OCI-LY3 (cell line): Measurements from ENCODE around the gene SAMD4B.

Experiments used
- H2AFZ ChIP-seq: fragments of 200-600, 300-600 bp; shearing (Covaris generic); 2 replicates; pipeline ENCODE4 v1.6.0; 2014; ENCODE audit warnings: antibody characterized with exemption, low read depth, low read length
- H3K27ac ChIP-seq: fragments of 200-600, 300-600 bp; sonication (generic); 2 replicates; pipeline ENCODE4 v1.5.1; 2014; ENCODE audit warnings: mild to moderate bottlenecking, low read length, moderate library complexity, mixed read lengths
- H3K27me3 ChIP-seq: fragments of 200-600, 300-600 bp; sonication (generic); 2 replicates; pipeline ENCODE4 v1.6.1; 2014; ENCODE audit warnings: low read depth, low read length, mixed read lengths
- H3K36me3 ChIP-seq: fragments of 200-600, 300-600 bp; sonication (generic); replicated peaks from 2 replicates; pipeline ENCODE3; 2014; ENCODE audit warnings: low read depth, low read length, mixed read lengths
- H3K4me1 ChIP-seq: fragments of 300-600, 200-600 bp; sonication (generic); 2 replicates; pipeline ENCODE4 v1.6.1; 2014; ENCODE audit warnings: low read length, mixed read lengths
- H3K4me2 ChIP-seq: fragments of 200-600, 300-600 bp; sonication (generic); 2 replicates; pipeline ENCODE4 v1.6.1; 2014; ENCODE audit warnings: low read length, mixed read lengths
- H3K4me3 ChIP-seq: fragments of 300-600, 200-600 bp; sonication (generic); 2 replicates; pipeline ENCODE4 v1.5.1; 2014; ENCODE audit warnings: antibody characterized with exemption, mild to moderate bottlenecking, low read length, moderate library complexity
- H3K79me2 ChIP-seq: fragments of 300-600, 200-600 bp; shearing (Covaris generic); 2 replicates; pipeline ENCODE4 v1.6.1; 2014; ENCODE audit warnings: mild to moderate bottlenecking, low read length, mixed read lengths
- H3K9ac ChIP-seq: fragments of 300-600, 200-600 bp; shearing (Covaris generic); 2 replicates; pipeline ENCODE4 v1.6.0; 2014; ENCODE audit warnings: mild to moderate bottlenecking, low read length, moderate library complexity
- H3K9me3 ChIP-seq: fragments of 200-600, 300-600 bp; shearing (Covaris generic); 2 replicates; pipeline ENCODE4 v1.6.1; 2014; ENCODE audit warnings: low read length, mixed read lengths; ENCODE audit not compliant: insufficient read depth
- H4K20me1 ChIP-seq: fragments of 200-600, 300-600 bp; sonication (generic); 2 replicates; pipeline ENCODE4 v1.6.1; 2016; ENCODE audit warnings: low read length, mixed read lengths; ENCODE audit not compliant: insufficient read depth
- CTCF ChIP-seq: fragments of 200-600, 300-600 bp; sonication (generic); IDR thresholded peaks from 2 replicates; pipeline ENCODE4 v1.5.1; 2014; ENCODE audit warnings: antibody characterized with exemption, low read length, low read depth
- EZH2phosphoT487 ChIP-seq: fragments of 200-600 bp; shearing (Covaris generic); IDR thresholded peaks from 2 replicates; pipeline ENCODE4 v1.6.1; 2018; ENCODE audit warnings: antibody characterized with exemption, mixed run types, low read depth

The SAMD4B gene

DNA sequence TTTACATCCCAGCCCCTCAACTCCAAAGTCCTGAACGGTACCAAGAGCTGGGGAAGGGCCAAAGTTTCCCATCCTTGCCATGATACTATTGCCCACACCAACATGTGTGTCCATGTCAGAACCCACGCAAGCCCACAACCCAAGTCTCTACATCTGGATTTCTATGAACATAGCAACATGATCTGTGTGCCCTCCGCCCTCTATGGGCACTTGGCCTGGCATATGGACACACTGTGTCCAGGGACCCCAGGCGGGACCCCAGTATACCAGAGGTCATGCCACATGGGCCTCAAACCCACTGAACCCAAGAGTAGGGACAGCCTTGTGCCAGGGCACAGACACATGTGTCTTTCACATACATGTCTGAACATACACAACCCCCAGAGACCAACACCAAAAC, 23.5 kb upstream of the SAMD4B start:
- Histone ChIP-seq H2AFZ (no peak overlapping the region), H3K27me3 (no peaks in the 10 kb centered on the region), H3K36me3 (peaks cover 17% of the 10 kb centered on the region), H4K20me1 (0 out of 2 replicates have a peak, but pooled peaks cover 3% of the 10 kb centered on the region), H3K79me2 (peaks cover 13% of the 10 kb centered on the region), H3K4me2 (peak overlapping the region; percentile 97; the same call in 1 of the 2 replicates), H3K4me3 (peak overlapping the region; percentile 95; the same call in 1 of the 2 replicates), H3K9me3 (no peaks in the 10 kb centered on the region), H3K4me1 (peaks cover 14% of the 10 kb centered on the region), H3K9ac (no peak overlapping the region), H3K27ac (no peak overlapping the region)
- TF ChIP-seq EZH2phosphoT487 (no peak), CTCF (no peak)

DNA sequence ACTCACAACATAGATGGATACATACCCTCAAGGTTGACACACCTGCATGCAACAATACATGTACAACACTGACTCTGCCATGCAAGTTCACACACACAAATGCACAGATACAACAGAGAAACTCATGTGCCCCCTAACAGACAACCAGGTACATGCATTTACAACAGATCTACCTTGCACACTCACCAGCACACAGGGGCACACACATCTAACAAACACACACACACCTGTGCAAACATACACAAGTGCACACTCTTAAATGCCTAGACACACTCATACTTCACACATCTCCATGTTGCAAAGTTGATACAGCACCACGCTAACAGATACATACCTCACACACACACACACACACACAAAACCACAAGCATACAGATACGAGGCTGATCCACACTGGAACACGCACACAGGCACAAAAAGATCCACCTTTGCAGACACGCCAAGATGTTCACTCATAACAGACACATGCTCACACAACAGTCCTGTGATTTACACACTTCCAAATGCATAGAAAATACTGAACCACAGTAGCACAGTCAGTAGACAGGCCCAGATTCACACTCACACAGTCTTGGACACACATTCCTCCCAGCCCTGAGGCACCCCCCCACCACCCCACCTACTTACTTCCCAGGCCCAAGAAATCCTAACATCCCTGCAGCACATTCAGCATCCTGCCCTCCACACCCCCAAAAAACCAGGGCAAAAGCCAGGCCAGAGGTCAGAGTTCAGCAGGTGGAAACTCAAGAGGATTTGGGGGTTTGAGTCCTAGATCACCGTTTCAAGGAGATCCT, 22.9 kb upstream of the SAMD4B start:
- no peak overlapping the region for H2AFZ ChIP-seq

DNA sequence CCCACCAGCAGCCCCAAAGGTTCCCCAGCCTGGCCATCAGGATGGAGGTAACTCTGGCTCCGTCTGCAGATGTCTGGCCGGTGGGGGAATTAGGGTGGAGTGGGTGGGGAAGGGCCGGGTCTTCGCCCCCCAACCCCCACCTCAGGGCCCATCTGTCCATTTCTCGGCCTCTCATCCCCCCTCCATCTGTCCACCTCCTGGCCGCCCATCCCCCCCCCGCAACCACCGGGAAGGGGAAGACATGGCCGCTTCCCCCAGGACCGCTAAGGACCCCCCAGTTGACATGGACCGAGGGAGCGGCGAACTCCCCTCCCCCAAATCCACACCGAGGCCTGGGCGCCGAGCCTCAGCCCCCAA, 22.4 kb upstream of the SAMD4B start:
- H3K4me3 ChIP-seq, result peak overlapping the region; percentile 95
- TF ChIP-seq CTCF, result no peak
- no peak for TF ChIP-seq EZH2phosphoT487

More for the DNA sequence above, 22.9 kb upstream of the SAMD4B start:
- TF ChIP-seq CTCF (no peak), EZH2phosphoT487 (no peak)
- Histone ChIP-seq H3K4me2 (peak overlapping the region; percentile 97), H3K79me2 (peaks cover 13% of the 10 kb centered on the region), H3K4me3 (peak overlapping the region; percentile 95), H3K9me3 (no peaks in the 10 kb centered on the region), H4K20me1 (0 out of 2 replicates have a peak, but pooled peaks cover 3% of the 10 kb centered on the region), H3K9ac (peak overlapping the region; percentile 90), H3K27ac (no peak overlapping the region), H3K4me1 (peaks cover 14% of the 10 kb centered on the region), H3K27me3 (no peaks in the 10 kb centered on the region), H3K36me3 (peaks cover 15% of the 10 kb centered on the region)

DNA sequence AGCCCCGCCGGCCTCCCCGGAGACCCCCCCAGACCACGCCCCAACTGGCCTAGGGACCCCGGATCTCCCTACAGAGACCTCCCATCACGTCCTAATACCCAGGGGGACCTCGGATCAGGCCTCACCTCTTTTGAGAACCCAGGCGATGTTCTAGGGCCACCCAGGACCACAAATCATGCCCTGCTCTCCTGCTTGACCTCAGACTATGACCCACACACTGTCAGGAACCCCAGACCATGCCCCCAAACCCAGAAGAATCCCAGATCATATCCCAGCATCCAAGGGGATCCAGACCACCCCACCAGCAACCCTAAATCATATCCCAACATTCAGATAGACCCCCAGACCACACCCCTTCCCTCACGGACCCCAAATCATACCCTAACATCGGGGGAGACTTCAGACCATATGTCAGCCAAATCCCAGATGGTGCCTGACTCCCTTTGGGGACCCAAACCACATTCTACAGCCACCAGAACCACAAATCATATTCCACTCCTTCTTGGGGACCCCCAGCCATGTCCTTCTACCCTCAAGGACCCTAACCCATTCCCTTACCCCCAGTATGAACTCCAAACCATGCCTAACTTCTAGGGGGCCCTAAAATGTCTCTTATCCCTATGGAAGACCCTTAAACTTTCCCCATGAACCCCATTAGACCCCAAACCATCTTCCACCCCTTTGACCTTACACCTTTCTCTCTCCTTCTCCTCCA, 20.9 kb upstream of the SAMD4B start:
- H3K27me3 ChIP-seq, result no peaks in the 10 kb centered on the region

More for the DNA sequence above, 22.4 kb upstream of the SAMD4B start:
- 0 out of 2 replicates have a peak, but pooled peaks cover 3% of the 10 kb centered on the region for H4K20me1 ChIP-seq
- no peaks in the 10 kb centered on the region for H3K27me3 ChIP-seq
- H3K27ac ChIP-seq, result no peak overlapping the region
- H3K4me2 ChIP-seq, result peak overlapping the region; percentile 97
- H3K36me3 ChIP-seq, result peaks cover 10% of the 10 kb centered on the region
- H3K4me1 ChIP-seq, result peaks cover 14% of the 10 kb centered on the region
- peaks cover 13% of the 10 kb centered on the region for H3K79me2 ChIP-seq
- H3K9ac ChIP-seq, result peak overlapping the region; percentile 90
- H3K9me3 ChIP-seq, result no peaks in the 10 kb centered on the region
- H2AFZ ChIP-seq, result peak overlapping the region; percentile 78

More for the DNA sequence above, 20.9 kb upstream of the SAMD4B start:
- peaks cover 14% of the 10 kb centered on the region for H3K4me1 ChIP-seq
- TF ChIP-seq EZH2phosphoT487 (no peak), CTCF (no peak)
- peak overlapping the region; percentile 75; the same call in 1 of the 2 replicates for H2AFZ ChIP-seq
- peaks cover 13% of the 10 kb centered on the region for H3K79me2 ChIP-seq
- no peak overlapping the region for H3K27ac ChIP-seq
- no peaks in the 10 kb centered on the region for H3K9me3 ChIP-seq
- 0 out of 2 replicates have a peak, but pooled peaks cover 3% of the 10 kb centered on the region for H4K20me1 ChIP-seq
- no peak overlapping the region; the same call in 1 of the 2 replicates for H3K9ac ChIP-seq
- peak overlapping the region; percentile 59 for H3K4me3 ChIP-seq
- H3K36me3 ChIP-seq, result peaks cover 3% of the 10 kb centered on the region
- H3K4me2 ChIP-seq, result peak overlapping the region; percentile 58
